Brain microvascular endothelial cell (primary cell): ENCODE data around the gene PSMD3.

Experiments used
- DNase-seq: peaks from one replicate; pipeline ENCODE4 v3.0.0-alpha.2; 2020
- H3K27ac ChIP-seq: fragments of 250-450 bp; sonication (Bioruptor Pico); 2 replicates; pipeline ENCODE4 v1.5.1; 2020; ENCODE audit warnings: mild to moderate bottlenecking, moderate library complexity
- H3K27me3 ChIP-seq: fragments of 250-450 bp; sonication (Bioruptor Pico); replicated peaks from 2 replicates; pipeline ENCODE4 v1.5.1; 2020; ENCODE audit warnings: mild to moderate bottlenecking
- H3K36me3 ChIP-seq: fragments of 250-450 bp; sonication (Bioruptor Pico); replicated peaks from 2 replicates; pipeline ENCODE4 v1.5.1; 2020; ENCODE audit warnings: mild to moderate bottlenecking
- H3K4me3 ChIP-seq: 2 replicates; pipeline ENCODE4 v1.5.1; 2011; ENCODE audit warnings: low read depth, mild to moderate bottlenecking, control low read depth, low read length, moderate library complexity
- in situ Hi-C: cut with HindIII; loops from 2 replicates; pipeline ENCODE4 v1.10.0; 2017; ENCODE audit warnings: low sequenced_read_pairs, low pct_ligation_motif_present
- TF ChIP-seq, protein P1 (sequence below): IDR thresholded peaks from 2 replicates; pipeline ENCODE4 v1.5.1; 2011; ENCODE audit warnings: low read depth, mild to moderate bottlenecking, moderate library complexity, low read length, control low read depth, inconsistent platforms; ENCODE audit errors: missing control alignments

PSMD3 gene

GRCh38 chr17:40014375-40014980 lies 33.9 kb downstream of the PSMD3 start:
- Histone ChIP-seq H3K36me3 (peaks cover under 1% of the 10 kb centered on the region), H3K4me3 (no peak overlapping the region), H3K27me3 (no peaks in the 10 kb centered on the region), H3K27ac (no peak overlapping the region)
- DNase-seq: no peak
- TF ChIP-seq, protein P1, sequence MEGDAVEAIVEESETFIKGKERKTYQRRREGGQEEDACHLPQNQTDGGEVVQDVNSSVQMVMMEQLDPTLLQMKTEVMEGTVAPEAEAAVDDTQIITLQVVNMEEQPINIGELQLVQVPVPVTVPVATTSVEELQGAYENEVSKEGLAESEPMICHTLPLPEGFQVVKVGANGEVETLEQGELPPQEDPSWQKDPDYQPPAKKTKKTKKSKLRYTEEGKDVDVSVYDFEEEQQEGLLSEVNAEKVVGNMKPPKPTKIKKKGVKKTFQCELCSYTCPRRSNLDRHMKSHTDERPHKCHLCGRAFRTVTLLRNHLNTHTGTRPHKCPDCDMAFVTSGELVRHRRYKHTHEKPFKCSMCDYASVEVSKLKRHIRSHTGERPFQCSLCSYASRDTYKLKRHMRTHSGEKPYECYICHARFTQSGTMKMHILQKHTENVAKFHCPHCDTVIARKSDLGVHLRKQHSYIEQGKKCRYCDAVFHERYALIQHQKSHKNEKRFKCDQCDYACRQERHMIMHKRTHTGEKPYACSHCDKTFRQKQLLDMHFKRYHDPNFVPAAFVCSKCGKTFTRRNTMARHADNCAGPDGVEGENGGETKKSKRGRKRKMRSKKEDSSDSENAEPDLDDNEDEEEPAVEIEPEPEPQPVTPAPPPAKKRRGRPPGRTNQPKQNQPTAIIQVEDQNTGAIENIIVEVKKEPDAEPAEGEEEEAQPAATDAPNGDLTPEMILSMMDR: no peak
- in situ Hi-C loops: no loop called here

DNA sequence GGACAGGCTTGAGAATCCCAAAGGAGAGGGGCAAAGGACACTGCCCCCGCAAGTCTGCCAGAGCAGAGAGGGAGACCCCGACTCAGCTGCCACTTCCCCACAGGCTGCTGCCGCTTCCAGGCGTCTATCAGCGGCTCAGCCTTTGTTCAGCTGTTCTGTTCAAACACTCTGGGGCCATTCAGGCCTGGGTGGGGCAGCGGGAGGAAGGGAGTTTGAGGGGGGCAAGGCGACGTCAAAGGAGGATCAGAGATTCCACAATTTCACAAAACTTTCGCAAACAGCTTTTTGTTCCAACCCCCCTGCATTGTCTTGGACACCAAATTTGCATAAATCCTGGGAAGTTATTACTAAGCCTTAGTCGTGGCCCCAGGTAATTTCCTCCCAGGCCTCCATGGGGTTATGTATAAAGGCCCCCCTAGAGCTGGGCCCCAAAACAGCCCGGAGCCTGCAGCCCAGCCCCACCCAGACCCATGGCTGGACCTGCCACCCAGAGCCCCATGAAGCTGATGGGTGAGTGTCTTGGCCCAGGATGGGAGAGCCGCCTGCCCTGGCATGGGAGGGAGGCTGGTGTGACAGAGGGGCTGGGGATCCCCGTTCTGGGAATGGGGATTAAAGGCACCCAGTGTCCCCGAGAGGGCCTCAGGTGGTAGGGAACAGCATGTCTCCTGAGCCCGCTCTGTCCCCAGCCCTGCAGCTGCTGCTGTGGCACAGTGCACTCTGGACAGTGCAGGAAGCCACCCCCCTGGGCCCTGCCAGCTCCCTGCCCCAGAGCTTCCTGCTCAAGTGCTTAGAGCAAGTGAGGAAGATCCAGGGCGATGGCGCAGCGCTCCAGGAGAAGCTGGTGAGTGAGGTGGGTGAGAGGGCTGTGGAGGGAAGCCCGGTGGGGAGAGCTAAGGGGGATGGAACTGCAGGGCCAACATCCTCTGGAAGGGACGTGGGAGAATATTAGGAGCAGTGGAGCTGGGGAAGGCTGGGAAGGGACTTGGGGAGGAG lies 34.7 kb downstream of the PSMD3 start, which contains the start of gene CSF3:
CSF3 (plus strand) TSS at position 436 of the 993 bp plus-strand sequence; CDS start at position 471, 35 bp downstream.
- DNase-seq: no peak
- in situ Hi-C loops: no loop called here
- Histone ChIP-seq H3K27me3 (no peaks in the 10 kb centered on the region), H3K4me3 (no peak within 1 kb of the TSS), H3K36me3 (peaks cover 3% of the 10 kb centered on the region), H3K27ac (no peak within 1 kb of the TSS)
- TF ChIP-seq, protein P1: no peak

- in situ Hi-C loops: no loop called here
- H3K27ac ChIP-seq: no peak overlapping the region
Measured at GRCh38 chr17:40015998-40016985, 35.7 kb downstream of the PSMD3 start.

GRCh38 chr17:40017422-40018080 lies 36.9 kb downstream of the PSMD3 start:
- H3K27ac ChIP-seq: no peak overlapping the region
- TF ChIP-seq, protein P1: no peak
- no peak overlapping the region for H3K4me3 ChIP-seq

More at GRCh38 chr17:40015998-40016985, 35.7 kb downstream of the PSMD3 start:
- no peaks in the 10 kb centered on the region for H3K27me3 ChIP-seq
- no peak for DNase-seq
- TF ChIP-seq, protein P1: no peak
- H3K36me3 ChIP-seq: peaks cover 3% of the 10 kb centered on the region
- H3K4me3 ChIP-seq: no peak overlapping the region

More at GRCh38 chr17:40017422-40018080, 36.9 kb downstream of the PSMD3 start:
- peaks cover 7% of the 10 kb centered on the region for H3K36me3 ChIP-seq
- DNase-seq: no peak
- no peaks in the 10 kb centered on the region for H3K27me3 ChIP-seq
- in situ Hi-C loops: no loop called here
